D721Med (cell line): Measurements from ENCODE around the gene TIMM44.
"Not testable (repeated sequence)": the region's sequence is repeated elsewhere in the genome, so short reads cannot be mapped to it uniquely, and the experiment has no call there.

ENCODE experiments used
- DNase-seq: peaks from one replicate; pipeline ENCODE4 v3.0.0; 2011; ENCODE audit warnings: low spot score; ENCODE audit not compliant: insufficient read length
- FAIRE-seq: peaks from 2 replicates; lab custom pipeline; 2011; peaks lifted over from hg19 to GRCh38; lab: Jason Lieb, UNC
- CTCF ChIP-seq: IDR thresholded peaks from 2 replicates; pipeline ENCODE4 v1.5.1; 2012; ENCODE audit warnings: mild to moderate bottlenecking, control low read depth; ENCODE audit not compliant: insufficient read depth; ENCODE audit errors: missing control alignments

Gene TIMM44

GRCh38 chr19:7921302-7921966 lies 22.0 kb downstream of the TIMM44 start:
- no peak for FAIRE-seq
- no peak for DNase-seq
- TF ChIP-seq CTCF = no peak

DNA sequence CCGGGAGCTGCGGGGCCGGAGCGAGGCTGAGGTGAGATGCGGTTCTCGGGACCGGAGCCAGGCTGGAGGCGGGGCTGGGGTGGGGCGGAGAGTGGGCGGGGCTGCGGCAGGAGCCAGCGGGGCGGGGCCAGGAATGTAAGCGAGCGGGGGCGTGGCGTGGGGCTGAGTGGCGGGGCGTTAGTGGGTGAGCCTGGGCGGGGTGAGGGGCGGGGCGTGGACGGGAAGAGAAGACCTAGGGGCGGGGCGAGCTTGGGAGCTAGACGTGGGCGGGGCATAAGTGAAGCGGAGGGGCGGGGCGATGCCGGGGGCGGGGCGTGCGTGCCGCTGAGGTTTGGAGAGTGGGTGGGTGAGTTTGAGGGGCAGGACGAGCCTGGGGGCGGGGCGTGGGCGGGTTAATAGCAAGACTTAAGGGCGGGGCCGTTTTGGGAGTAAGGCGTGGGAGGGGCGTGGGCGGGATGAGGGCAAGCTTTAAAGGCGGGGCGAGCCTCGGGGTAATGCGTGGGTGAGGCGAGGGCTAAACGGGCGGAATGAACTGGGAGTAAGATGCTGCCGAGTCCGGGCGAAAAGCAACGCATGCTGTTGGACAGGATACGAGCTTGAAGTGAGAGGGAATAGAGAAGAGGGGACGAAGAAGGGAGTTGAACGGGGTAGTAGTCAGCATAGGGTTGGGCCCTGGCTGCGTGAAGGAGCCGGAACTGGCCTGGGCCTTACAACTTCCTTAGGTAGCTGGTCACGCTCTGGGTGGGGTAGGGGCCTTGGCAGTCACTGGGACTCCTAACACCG lies 22.8 kb downstream of the TIMM44 start:
- DNase-seq (peak; percentile 83), FAIRE-seq (no peak)
- no peak for TF ChIP-seq CTCF

DNA sequence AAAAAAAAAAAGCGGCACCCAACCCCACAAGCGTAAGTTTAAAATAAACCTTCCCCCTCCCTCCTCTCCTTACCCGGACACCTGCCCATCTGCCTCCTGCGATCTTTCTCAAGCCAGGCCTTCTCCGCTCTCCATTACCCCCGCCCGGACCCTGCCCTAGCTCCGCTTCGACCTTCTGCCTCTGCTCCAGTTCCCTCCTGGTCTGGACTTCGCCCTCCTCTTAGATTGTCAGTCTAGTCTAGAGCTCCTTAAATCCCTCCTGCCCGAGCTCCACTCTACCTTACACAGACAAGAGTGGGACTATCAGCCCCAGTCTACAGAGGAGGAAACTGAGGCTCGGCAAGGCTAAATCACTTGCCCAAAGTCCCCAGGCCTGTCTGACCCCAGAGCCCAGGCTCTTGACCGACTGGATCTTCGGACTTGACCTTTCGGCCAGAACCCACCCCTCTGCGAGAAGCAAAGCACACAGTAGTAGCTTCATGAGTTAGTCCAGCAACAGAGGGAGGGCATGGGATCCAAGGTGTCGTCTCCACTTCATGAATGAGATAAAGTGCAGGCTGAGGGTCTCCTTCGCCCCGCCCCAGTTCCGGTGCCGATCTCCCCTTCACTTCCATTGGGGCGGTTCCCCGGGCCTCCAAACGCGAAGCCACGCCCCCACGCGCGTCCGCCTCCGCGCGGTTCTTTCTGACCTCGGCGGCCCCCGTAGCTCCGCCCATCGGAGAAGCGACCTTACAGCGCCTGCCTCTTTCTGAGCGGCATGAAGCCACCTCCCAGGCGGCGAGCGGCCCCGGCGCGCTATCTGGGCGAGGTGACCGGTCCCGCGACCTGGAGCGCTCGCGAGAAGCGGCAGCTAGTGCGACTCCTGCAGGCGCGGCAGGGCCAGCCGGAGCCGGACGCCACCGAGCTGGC lies 23.6 kb downstream of the TIMM44 start, which contains the start of gene SNAPC2:
Gene SNAPC2 (plus strand): TSS at position 729 of the 909 bp plus-strand sequence. CDS start 29 bp downstream, at position 758.
- FAIRE-seq (no peak), DNase-seq (peak; percentile 76)
- no peak for TF ChIP-seq CTCF

DNA sequence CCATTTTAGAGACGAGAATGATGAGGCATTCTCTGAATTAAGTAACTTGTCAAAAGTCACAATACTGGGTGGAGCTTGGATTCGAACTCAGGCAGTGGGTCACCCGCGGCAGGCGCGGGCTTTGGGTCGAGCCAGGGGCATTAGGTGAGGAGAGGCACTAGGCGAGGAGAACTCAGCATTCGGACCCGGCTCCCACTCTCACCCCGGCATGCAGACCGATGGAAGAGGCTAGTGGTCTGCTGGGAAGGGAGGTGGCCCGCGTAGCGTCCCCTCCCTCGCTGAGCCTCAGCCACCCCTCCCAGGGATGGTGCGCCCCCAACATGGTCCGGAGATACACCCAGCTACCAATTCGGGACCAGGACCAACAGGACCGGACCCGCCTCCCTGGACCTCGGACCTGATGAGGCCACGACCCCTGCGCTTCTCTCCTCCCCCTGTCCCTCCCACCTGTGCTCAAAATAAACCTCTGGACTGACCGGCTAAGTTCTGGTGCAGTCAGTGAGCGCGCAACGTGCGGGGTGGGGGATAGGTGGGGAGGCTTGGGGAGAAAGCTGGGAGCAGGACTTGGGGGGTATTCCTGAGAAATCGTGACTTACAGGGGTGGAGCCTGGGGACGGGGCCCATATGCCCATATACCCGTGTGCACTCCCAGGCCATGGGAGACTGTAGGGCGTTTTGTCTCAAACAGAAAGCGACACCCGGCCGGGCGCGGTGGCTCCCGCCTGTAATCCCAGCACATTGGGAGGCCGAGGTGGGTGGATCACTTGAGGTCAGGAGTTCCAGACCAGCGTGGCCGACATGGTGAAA lies 24.6 kb downstream of the TIMM44 start:
- DNase-seq (no peak), FAIRE-seq (no peak)
- TF ChIP-seq CTCF = no peak

- DNase-seq, FAIRE-seq: not testable (repeated sequence)
These were observed 25.3 kb downstream of the TIMM44 start for GRCh38 chr19:7918062-7918614.

DNA sequence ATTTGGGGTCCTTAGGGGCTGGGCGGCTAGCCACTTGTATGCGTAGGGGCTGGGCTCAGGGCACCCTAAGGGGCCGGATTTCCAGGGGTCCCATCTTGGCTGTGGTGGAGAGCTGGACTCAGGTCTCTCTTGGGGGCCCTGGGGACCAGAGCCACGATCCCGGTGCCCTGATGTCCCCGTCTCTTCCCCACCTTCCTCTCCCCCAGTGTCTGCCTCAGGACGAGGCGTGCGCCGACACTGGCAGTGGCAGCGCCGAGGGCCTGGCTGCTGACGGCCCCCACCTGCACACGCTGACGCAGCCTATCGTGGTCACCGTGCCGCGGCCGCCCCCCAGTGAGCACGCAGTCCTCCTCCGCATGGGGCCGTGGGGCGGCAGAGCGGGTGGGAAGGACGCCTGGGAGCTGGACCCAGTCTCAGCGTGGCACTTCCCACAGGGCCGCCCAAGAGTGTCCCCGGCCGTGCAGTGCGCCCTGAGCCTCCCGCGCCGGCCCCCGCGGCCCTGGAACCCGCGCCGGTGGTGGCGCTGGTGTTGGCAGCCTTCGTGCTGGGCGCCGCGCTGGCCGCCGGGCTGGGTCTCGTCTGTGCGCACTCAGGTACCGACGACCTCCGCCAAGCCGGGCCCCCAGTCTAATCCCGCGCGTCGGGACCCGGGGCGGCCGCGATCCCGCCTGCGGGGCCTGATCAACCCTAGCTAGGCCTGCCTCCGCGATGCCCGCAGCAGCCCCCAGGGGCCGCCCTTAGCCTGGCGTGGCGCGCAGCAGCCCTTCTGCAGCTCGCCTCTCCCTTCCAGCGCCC lies 26.0 kb downstream of the TIMM44 start:
- peak; percentile 1 for TF ChIP-seq CTCF
- no peak for FAIRE-seq
- DNase-seq = no peak
